IPS-18c (cell line): ENCODE data around the gene SH2D5.
A peak's percentile ranks its signal among the peaks of the same experiment; 100 is the strongest.

Experiments
- H3K4me3 ChIP-seq: 2 replicates; pipeline ENCODE4 v1.7.0; 2013; ENCODE audit warnings: low read depth, mild to moderate bottlenecking, low read length, moderate library complexity; ENCODE audit not compliant: insufficient read depth
- H3K9me3 ChIP-seq: one replicate; pipeline ENCODE4 v1.6.1; 2013; ENCODE audit warnings: mild to moderate bottlenecking, low read length, moderate library complexity; ENCODE audit not compliant: control insufficient read depth, insufficient read depth

The SH2D5 gene

DNA sequence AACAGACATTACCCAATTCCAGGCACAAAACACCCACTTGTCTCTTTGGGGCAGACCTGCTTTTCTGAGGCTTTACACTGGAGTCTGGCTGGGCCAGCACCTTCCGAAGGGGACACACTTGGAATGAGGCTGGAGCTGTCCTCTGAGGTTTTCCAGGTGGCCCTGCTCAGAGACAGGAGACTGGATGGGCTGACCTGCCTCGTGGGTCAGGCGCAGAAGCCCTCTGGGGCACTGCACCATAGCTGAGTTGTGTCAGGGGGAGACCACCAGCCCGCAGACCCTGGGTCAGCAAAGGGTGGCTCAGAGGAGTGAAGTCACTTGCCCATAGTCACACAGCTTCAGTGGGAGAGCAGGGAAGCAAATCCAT lies 1.8 kb downstream of the SH2D5 start:
- H3K9me3 ChIP-seq, result no peaks in the 10 kb centered on the region
- H3K4me3 ChIP-seq, result peak overlapping the region; percentile 80; the same call in 1 of the 2 replicates

DNA sequence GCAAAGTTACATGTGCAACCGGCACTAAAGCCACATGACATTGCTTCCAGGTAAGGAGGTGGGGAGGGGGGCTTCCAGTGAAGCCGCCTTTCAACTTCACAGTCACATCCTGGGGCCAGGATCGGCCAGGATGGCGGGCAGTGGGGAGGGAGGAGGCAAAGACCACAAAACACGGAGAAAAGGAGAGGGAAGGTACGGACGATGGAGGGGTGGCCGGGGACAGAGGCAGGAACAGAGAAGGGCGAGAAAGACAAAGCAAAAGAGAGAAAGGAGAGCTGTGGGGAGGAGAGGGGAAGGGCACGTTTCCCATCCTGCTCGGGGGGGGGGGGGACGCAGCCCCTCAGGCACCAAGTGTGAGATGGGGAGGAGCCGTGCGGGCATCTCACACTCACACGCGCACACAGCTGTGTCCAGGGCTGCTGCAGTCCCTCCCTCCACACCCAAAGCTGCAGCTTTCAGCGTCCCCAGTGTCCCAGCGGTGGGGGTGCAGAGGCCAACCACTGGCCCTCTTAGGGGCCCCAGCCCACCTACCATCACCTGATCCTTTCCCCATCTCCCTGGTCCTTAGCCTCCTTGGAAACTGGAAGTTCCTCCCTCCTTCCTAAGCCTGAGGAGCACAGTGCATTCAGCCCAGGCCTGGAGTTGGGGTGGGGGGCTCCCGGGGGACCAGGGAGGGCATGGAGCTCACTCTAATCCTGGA lies 2.4 kb downstream of the SH2D5 start:
- peak overlapping the region; percentile 26; the same call in 1 of the 2 replicates for H3K4me3 ChIP-seq

GRCh38 chr1:20729155-20729931 lies 3.2 kb downstream of the SH2D5 start:
- Histone ChIP-seq H3K4me3 (peak overlapping the region; percentile 26; the same call in 1 of the 2 replicates), H3K9me3 (no peaks in the 10 kb centered on the region)

More for the DNA sequence above, 2.4 kb downstream of the SH2D5 start:
- H3K9me3 ChIP-seq, result no peaks in the 10 kb centered on the region

GRCh38 chr1:20728371-20729154 lies 3.9 kb downstream of the SH2D5 start:
- Histone ChIP-seq H3K9me3 (no peaks in the 10 kb centered on the region), H3K4me3 (no peak overlapping the region; the same call in 1 of the 2 replicates)

DNA sequence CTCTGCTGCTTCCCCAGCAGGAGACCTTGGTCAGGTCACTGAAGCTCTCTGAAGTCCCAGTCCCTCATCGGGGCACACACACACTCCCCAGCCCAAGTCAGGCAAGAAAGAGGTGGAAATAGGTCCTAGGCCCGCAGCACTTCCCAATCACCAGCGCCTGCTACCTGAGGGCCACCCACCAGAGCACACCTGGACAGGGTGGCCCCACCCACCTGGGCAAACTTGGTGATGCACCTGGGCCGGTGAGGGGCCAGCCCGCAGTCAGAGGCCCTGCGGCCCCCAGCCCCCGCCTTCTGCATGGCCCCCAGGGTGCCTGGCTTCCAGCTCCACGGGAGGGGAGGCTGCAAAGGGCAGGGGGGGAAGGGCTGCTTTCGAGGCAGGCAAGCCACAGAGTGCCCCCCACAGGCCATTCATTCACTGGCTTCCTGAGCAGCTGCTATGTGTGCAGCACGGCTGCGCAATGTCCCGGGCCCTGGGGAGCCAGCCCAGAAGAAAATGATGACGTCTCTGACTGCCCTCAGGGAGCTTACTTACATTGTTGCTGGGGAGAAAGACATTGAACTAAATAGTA lies 4.7 kb downstream of the SH2D5 start:
- Histone ChIP-seq H3K9me3 (no peaks in the 10 kb centered on the region), H3K4me3 (peak overlapping the region; percentile 36; the same call in 1 of the 2 replicates)

GRCh38 chr1:20726932-20727745 lies 5.4 kb downstream of the SH2D5 start:
- Histone ChIP-seq H3K9me3 (no peaks in the 10 kb centered on the region), H3K4me3 (no peak overlapping the region)

DNA sequence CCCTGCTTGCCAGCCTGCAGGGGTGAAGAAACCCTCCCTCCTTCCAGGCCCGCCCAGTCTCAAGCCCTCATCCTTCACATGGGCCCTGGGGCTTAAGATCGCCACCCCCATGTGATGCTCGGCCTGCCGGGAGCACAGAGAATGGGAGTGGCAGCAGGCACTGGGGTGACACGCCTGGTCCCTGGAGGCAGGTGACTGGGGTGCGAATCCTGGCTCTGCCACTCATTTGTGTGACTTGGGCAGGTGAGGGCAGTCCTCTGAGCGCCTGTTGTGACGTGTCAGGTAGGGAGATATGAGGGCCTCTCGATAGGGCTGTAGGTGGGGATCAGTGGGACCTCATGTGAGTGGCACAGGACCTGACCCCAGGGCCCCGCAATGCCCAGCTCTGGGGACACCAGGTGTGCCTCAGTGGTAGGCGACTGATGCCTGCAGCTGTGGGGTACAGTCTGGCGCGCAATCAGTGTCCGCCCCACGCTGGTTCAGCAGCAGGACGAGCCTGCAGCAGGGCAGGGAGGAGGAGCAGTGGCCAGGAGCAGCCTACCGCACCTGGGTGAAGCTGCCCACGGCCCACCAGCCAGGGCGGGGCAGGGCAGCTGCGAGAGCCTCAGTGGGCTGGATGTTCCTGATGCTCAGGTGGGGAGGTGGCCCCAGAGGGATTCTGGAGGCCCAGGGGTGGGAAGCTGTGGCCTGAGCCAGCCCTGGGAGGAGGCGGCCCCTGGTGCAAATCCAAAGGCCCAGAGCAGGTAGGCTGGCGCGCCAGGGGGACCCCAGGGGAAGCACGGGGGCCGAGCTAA lies 6.2 kb downstream of the SH2D5 start:
- no peaks in the 10 kb centered on the region for H3K9me3 ChIP-seq
- H3K4me3 ChIP-seq, result no peak overlapping the region

GRCh38 chr1:20725189-20726117 lies 7.0 kb downstream of the SH2D5 start:
- H3K4me3 ChIP-seq, result no peak overlapping the region
- H3K9me3 ChIP-seq, result no peaks in the 10 kb centered on the region

- no peaks in the 10 kb centered on the region for H3K9me3 ChIP-seq
- no peak overlapping the region for H3K4me3 ChIP-seq
Measured at GRCh38 chr1:20724364-20725188, 7.9 kb downstream of the SH2D5 start.

DNA sequence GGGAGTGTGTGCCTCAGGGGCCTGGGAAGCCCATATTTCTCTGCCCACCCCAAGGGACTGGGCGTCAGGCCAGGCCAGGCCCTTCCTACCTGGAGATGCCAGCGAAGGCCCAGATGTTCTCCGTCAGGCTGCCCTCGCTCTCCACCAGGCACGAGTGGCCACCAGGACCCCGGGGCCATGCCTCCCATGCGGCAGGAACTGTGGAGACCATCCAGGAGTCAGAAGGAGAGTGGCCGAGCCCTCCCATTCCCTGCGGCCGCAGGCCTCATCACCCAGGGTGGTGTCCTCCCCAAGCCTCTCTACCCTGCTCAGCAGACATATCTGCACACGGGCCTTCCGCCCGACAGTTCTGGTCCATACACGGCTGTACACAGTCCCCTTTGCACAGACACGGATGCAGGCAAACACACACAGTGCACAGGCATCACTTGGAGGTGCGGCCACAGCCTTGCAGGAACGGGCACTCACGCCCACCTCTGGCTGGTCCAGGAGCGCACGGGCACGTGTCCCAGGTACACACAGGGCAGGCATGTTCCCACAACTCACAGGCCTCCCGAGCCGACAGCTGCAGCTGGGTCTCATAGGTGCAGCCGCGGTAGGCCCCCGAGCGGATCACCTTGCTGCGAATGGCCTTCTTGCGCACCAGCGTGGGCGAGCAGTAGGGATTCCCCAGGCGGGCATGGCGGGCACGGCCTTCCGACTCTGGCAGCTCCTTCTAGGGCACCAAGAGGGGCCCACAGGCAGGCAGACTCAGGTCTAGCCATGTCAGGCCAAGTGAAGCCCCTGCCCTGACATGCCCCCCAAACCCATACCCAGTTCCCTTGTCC lies 8.8 kb downstream of the SH2D5 start:
- no peaks in the 10 kb centered on the region for H3K9me3 ChIP-seq
- H3K4me3 ChIP-seq, result no peak overlapping the region

DNA sequence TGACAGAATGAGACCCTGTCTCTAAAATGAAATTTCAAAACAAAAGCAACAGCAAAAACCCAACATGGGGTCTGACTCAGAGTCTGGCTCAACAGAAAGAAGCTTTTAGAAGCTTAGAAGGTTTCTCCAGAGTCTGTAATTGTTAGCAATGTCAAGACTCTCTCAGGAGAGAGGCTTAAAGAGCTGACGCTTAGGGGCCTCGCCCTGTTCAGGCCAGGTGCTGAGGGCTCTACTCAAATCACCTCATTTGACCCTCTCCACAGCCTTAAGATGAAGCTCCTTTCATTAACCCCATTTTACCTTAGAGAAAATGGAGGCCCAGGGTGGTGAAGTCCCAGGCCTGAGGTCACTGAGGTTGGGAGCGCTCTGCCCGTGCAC lies 9.4 kb downstream of the SH2D5 start:
- Histone ChIP-seq H3K9me3 (no peaks in the 10 kb centered on the region), H3K4me3 (no peak overlapping the region)

DNA sequence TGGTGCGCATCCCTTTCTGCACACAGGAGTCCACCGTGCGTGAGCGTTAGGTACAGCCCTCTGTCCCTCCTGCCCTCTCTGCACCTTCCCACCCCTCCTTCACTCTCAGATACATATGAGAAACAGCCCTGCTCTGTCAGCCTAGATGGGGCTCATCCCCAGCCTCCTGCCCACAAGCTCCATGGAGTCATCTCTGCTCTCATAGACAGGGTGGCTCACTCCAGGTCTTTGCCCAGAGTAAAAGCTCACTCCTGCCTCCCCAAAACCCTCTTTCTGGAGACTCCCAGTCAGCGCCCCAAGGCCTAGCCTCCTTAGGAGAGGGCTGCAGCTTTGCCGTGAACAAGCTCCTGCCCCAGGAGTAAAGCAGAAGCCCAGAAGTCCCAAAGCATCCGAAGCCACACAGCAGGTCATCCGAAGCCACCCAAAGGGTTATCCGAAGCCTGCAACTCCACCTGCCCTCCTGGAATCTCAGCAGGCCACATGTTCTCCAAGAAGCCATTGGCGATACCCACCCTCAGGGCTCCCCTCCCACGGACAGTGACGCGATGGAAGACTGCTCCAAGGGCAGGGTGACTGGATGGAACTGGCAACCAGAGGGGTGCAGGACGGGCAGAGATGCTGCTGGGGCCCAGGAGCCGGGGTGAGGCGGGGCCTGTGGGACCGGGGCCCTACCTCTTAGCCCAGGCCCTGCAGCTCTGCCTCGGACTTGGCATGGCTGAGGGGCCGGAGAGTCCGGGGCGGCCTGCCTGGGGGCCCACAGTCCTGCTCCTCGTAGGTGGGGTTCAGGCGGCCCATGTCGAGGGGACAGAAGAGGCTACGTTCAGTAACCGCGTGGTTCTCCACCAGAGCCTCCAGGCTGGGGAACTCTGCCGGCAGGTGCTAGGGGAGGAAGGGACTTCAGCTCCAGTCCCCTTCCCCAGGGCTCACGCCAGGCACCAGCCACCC lies 11.1 kb downstream of the SH2D5 start:
- H3K4me3 ChIP-seq, result no peak overlapping the region
- no peaks in the 10 kb centered on the region for H3K9me3 ChIP-seq

- H3K9me3 ChIP-seq, result no peaks in the 10 kb centered on the region
- no peak overlapping the region for H3K4me3 ChIP-seq
Measured at GRCh38 chr1:20720631-20721091, 11.8 kb downstream of the SH2D5 start.
